ENCODE data around the gene THEMIS2.

THEMIS2 gene

DNA sequence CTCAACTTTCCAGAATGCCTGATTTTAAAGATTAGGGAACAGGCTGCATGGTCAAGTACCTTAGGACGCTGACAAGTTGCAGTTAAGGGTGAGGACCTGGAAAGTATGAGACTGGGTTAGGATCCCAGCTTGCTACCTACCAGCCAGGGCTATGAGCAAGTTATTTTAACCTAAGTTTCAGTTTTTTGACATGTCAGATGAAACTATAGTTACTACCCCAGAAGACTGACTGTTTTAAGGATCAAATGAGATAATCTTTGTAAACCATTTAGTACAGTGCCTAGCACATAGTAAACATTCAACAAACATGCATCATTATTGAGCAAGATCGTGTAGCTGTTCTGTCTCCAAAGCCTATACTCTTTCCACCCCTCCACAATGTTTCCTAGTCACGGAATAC, 14.4 kb downstream of the THEMIS2 start:
- DNase-seq = no peak

DNA sequence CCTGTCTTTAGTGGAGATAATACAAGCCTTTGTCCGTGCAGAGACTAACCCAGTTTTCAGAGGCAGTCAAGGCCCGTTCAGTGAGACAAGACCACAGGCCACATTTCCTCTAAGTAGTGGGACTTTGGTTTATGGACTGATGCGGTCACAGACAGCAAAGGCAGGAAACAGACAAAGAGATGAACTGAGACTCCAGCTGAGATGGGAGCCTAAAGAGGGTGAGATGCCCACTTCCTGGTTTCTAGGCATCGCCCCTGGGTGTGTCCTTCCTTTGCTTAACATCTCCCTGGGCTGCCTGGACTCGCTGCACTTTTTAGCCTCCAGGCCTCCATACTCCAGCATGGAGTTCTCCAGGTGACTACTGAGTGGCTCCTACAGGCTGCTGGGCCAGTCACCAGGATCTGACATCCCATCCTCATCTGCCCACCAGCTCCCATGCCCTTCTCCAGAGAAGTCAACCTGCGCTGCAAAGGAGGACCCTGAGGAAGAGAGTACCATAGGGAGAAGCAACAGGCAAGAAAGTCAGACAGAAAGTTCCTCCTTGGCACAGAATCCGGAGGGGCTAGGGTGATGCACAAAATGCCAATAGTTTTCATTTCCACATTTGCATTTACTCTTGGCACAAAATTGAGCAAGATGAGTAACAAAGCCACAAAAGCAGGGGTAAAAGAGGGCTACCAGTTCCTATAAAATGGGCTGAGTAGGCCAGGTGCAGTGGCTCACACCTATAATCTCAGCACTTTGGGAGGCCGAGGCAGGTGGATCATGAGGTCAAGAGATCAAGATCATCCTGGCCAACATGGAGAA, 15.1 kb downstream of the THEMIS2 start:
- DNase-seq = no peak

GRCh38 chr1:27889506-27889905, 17.2 kb downstream of the THEMIS2 start:
- DNase-seq = no peak

- no peak for DNase-seq
These were observed 19.0 kb downstream of the THEMIS2 start for GRCh38 chr1:27891196-27891889.

GRCh38 chr1:27894521-27894920, 22.2 kb downstream of the THEMIS2 start:
- no peak for DNase-seq

GRCh38 chr1:27906759-27907158, 34.4 kb downstream of the THEMIS2 start:
- DNase-seq = no peak

GRCh38 chr1:27912429-27912828, 40.1 kb downstream of the THEMIS2 start:
- no peak for DNase-seq

DNA sequence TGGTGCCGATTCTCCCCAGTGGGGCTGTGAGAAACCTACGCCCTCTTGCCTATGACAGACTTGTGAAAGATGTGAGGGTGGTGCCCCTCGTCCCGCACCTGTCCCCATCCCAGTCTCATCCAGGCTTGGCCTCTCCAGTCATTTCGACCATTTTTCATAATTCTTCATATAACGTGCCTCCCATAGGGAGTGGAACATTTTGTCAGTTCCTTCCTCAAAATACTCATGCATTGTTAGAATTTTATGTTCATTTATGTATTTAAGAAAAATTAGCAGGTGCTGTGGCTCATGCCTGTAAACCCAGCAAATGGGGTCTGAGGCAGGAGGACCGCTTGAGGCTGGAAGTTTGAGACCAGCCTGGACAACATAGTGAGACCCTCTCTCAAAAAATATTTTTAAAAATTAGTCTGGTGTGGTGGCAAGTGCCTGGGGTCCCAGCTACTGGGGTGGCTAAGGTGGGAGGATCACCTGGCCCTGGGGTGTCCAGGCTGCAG, 42.8 kb downstream of the THEMIS2 start:
- no peak for DNase-seq

GRCh38 chr1:27922272-27922671, 49.9 kb downstream of the THEMIS2 start:
- DNase-seq = no peak

GRCh38 chr1:27928216-27928954, 56.0 kb downstream of the THEMIS2 start:
- DNase-seq = no peak

DNA sequence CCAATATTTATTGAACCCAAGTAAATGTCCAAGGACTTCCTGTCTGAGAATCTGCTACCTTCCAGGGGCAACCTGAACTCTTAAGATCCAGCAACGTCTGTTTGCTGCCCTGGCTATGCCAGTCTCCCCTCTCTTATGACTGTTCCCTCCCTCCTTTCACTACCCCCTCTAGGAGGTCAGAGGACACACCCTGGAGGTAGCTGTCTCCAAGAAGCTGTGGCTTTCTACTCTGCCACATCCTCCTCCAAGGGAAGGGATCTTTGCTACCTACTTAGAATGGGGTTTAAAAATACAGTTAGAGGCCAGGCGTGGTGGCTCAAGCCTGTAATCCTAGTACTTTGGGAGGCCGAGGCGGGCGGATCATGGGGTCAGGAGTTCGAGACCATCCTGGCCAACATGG, 58.8 kb downstream of the THEMIS2 start:
- DNase-seq = no peak

DNA sequence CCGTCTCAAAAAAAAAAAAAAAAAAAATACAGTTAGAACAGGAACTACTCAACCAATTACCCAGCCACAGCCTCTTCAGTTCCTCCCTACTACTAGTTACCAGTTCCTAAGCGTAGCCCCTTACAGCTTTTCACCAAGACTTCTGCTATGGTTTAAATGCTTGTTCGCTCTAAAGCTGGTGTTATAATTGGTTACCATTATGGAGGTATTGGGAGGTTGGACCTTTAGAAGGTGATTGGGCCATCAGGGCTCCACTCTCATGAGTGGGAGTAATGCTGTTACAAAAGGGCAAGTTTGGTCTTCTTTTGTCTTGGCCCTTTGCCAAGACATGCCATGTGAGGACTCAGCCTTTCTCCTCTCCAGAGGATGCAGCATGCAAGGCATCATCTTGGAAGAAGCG, 59.4 kb downstream of the THEMIS2 start:
- no peak for DNase-seq

DNA sequence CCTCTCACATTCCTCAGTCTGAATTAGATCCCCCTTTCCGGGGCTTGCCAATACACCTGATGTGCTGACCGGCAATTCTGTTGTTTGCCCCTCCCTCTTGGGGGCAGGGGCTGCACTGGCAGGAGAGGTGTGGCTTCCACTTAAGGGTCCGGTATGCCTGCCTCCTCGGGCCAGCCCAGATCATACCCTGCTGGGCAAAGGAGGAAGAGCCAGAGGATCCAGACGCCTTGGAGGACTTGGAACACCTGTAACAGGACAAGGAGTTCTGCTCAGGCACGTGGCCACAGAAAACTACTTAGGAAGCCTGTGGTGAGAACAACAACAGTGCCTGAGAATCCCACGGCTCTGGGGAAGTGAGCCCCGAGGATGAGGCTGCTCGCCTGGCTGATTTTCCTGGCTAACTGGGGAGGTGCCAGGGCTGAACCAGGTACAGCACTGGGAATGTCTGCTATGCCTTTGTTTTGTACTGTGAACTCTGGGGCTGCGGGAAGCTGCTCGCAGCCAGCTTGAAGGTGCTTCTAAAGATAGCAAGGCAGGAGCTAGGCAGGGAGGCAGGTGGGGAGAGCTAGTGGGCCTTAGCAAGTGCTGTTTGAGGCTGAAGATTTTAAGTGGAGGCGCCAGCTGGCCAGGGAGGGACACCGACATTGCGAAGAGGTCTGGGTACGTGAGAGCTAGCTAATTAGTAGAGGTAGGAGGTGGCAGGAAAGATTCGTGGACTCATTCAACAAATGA, 62.6 kb downstream of the THEMIS2 start, which contains the start of gene SMPDL3B:
SMPDL3B (plus strand) TSS at position 183 of the 732 bp plus-strand sequence; CDS start at position 367, 184 bp downstream.
- no peak for DNase-seq

- DNase-seq = no peak
These were observed 63.4 kb downstream of the THEMIS2 start for GRCh38 chr1:27935721-27936120.

Data from fibroblast of upper back skin (primary cell).